ENCODE data around the gene ACOT7. TPM values are rescaled to one million over a fixed set of nuclear protein-coding genes. Genes with fewer than 3 reads are reported as not detected.
A peak's percentile ranks its signal among the peaks of the same experiment; 100 is the strongest.
"Not testable (repeated sequence)": the region's sequence is repeated elsewhere in the genome, so short reads cannot be mapped to it uniquely, and the experiment has no call there.

Gene ACOT7
- polyA plus RNA-seq, 1 donor from 2014 or later = 3.8 TPM

DNA sequence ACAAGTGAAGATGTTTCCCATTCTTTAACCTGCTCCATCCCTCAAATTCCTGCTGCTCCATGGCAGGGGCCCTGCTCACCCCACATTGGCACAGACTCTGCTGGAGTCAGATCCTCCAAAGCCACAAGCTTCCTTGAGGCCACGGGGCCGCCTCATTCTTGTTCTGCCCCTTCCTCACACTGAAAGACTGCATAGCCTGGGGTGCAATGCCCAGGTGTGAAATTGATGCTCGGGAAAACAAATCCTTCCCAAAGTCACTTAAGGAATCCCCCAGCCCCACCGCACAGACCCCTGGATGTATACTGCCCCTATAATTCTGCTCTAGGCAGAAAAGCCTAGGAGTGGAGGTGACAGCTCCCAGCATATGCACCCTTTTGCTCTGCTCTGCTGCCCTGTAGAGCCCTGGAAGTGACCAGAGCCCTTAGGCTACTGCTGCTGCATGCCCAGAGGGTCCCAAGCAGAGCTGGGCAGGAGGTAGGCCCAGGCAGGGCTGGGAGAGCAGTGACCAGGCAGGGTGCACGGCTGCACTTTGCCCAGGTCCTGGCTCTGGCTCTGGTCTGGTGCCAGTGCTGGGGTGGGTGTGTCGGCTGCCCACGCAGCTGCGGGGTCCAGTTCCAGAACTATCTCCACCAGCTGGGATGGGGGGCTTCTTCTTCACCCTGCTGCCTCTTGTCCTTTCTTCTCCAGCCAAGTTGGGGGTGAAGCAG is 24.5 kb upstream of the ACOT7 start:
- peak overlapping the region in 1 of 4 donors; percentile 9 for H3K4me3 Mint-ChIP-seq
- no peaks in the 10 kb centered on the region for H3K36me3 Mint-ChIP-seq
- H3K27me3 Mint-ChIP-seq = peaks cover 63% of the 10 kb centered on the region
- no peaks in the 10 kb centered on the region for H3K9me3 Mint-ChIP-seq
- H3K4me1 Mint-ChIP-seq = peaks cover 1 to 8% (median 3%) of the 10 kb centered on the region in 3 donors
- no peak overlapping the region for H3K27ac Mint-ChIP-seq

GRCh38 chr1:6416906-6417305 is 23.3 kb upstream of the ACOT7 start:
- Mint-ChIP-seq H3K4me3 (no peak overlapping the region), H3K36me3 (no peaks in the 10 kb centered on the region), H3K4me1 (peaks cover 1 to 8% (median 3%) of the 10 kb centered on the region in 3 donors), H3K27ac (no peak overlapping the region), H3K9me3 (no peaks in the 10 kb centered on the region), H3K27me3 (peaks cover 55% of the 10 kb centered on the region)

DNA sequence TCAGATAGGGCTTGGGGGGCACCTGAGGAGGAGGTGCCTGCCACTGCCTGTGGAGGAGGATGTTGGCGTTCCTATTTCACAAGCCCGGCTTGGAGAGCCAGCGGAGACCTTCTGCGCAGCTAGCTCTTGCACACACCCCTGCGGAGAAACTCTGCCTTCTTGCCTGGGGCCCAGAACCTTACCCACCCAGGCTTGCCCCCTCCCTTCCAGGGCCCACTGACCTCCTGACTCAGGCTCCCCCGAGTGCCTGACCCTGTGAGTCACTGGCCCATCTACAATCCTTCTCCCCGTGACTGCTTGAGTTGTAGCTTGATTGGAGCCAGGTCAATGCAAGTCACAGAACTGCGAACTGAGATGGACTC is 22.7 kb upstream of the ACOT7 start:
- peaks cover 51% of the 10 kb centered on the region for H3K27me3 Mint-ChIP-seq

DNA sequence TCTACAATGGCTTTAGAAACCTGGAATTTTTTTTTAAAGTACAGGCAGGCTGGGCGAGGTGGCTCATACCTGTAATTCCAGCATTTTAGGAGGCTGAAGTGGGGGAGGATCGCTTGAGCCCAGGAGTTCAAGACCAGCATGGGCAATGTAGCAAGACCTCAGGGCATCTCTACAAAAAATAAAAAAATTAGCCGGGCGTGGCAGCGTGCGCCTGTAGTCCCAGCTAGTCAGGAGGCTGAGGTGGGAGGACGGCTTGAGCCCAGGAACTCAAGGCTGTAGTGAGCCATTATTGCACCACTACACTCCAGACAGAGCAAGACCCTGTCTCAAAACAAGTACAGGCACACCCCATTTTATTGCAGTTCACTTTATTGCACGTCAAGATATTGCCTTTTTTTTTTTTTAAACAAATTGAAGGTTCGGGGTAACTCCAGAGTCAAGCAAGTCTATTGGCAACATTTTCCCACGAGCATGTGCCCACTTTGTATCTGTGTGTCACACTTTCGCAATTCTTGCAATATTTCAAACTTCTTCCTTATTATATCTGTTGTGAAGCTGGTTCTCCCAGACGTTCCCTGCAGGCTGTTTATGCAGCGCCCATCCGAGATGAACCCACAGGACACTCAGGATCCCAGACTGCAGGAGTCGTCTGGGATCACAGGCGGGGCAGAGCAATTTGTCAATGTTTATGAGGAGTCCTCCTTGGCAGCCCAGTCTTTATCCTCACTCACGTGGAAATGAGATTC is 21.5 kb upstream of the ACOT7 start:
- Mint-ChIP-seq H3K27ac (no peak overlapping the region), H3K4me1 (peaks cover 0 to 3% (median 1%) of the 10 kb centered on the region in 3 donors), H3K9me3 (no peaks in the 10 kb centered on the region), H3K4me3 (no peak overlapping the region), H3K27me3 (peaks cover 46% of the 10 kb centered on the region), H3K36me3 (no peaks in the 10 kb centered on the region)

More for the DNA sequence above, 22.7 kb upstream of the ACOT7 start:
- no peak overlapping the region for H3K27ac Mint-ChIP-seq
- H3K36me3 Mint-ChIP-seq = no peaks in the 10 kb centered on the region
- peaks cover 1 to 3% (median 3%) of the 10 kb centered on the region in 3 donors for H3K4me1 Mint-ChIP-seq
- no peaks in the 10 kb centered on the region for H3K9me3 Mint-ChIP-seq
- no peak overlapping the region for H3K4me3 Mint-ChIP-seq

GRCh38 chr1:6414443-6414844 is 20.9 kb upstream of the ACOT7 start:
- no peak overlapping the region for H3K4me3 Mint-ChIP-seq
- no peaks in the 10 kb centered on the region for H3K9me3 Mint-ChIP-seq
- peaks cover 46% of the 10 kb centered on the region for H3K27me3 Mint-ChIP-seq
- no peak overlapping the region for H3K27ac Mint-ChIP-seq
- peaks cover 0 to 3% (median 1%) of the 10 kb centered on the region in 3 donors for H3K4me1 Mint-ChIP-seq
- no peaks in the 10 kb centered on the region for H3K36me3 Mint-ChIP-seq

DNA sequence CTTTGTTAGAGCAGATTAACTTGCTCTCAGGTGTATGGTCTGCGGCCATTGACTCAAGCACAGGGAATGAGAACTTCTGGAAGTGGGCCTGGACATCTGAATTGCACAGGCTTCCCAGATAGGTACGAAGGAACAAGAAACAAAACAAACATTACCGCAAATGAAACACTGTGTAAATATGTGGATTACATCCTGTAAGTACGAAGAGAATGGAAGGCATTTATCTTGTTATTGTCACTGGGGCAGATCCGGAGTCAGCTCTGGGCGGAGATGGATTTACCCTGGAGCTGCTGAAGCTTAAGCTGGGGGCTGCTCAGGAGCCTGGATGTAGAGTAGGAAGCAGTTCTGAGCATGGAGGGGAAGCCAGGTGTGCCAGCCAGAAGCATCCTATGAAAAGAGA is 19.3 kb upstream of the ACOT7 start:
- H3K27ac Mint-ChIP-seq = no peak overlapping the region
- no peaks in the 10 kb centered on the region for H3K36me3 Mint-ChIP-seq
- H3K4me1 Mint-ChIP-seq = peaks cover 0 to 3% (median 0%) of the 10 kb centered on the region in 3 donors
- peaks cover 44% of the 10 kb centered on the region for H3K27me3 Mint-ChIP-seq
- no peak overlapping the region for H3K4me3 Mint-ChIP-seq
- H3K9me3 Mint-ChIP-seq = no peaks in the 10 kb centered on the region

DNA sequence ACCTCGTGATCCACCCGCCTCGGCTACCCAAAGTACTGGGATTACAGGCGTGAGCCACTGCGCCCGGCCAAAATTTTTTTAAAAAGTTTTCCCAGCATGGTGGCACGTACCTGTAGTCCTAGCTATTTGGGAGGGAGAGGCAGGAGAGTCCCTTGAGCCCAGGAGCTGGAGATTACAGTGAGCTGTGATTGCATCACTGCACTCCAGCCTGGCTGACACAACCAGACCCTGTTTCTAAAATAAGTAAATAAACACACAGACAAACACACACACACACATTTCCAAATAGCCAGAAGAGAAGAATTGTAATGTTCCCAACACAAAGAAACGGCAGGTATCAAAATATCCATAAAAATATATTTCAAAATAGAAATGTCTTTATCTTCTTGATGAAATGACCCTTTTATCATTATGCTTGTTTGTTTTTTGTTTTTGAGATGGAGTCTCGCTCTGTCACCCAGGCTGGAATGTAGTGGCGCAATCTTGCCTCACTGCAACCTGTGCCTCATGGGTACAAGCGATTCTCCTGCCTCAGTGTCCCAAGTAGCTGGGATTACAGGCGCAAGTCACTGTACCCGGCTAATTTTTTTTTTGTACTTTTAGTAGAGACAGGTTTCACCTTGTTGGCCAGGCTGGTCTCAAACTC is 16.8 kb upstream of the ACOT7 start:
- no peak overlapping the region for H3K4me3 Mint-ChIP-seq
- no peaks in the 10 kb centered on the region for H3K9me3 Mint-ChIP-seq
- H3K27me3 Mint-ChIP-seq = peaks cover 21% of the 10 kb centered on the region
- H3K36me3 Mint-ChIP-seq = no peaks in the 10 kb centered on the region
- H3K27ac Mint-ChIP-seq = no peak overlapping the region
- H3K4me1 Mint-ChIP-seq = peaks cover 0 to 3% (median 0%) of the 10 kb centered on the region in 3 donors

GRCh38 chr1:6409733-6410132 is 16.2 kb upstream of the ACOT7 start:
- Mint-ChIP-seq H3K9me3 (no peaks in the 10 kb centered on the region), H3K27me3 (peaks cover 18% of the 10 kb centered on the region), H3K4me1 (peaks cover 0 to 3% (median 1%) of the 10 kb centered on the region in 3 donors), H3K4me3 (no peak overlapping the region), H3K36me3 (no peaks in the 10 kb centered on the region), H3K27ac (no peak overlapping the region)

GRCh38 chr1:6409053-6409452 is 15.5 kb upstream of the ACOT7 start:
- no peaks in the 10 kb centered on the region for H3K9me3 Mint-ChIP-seq
- H3K27ac Mint-ChIP-seq = no peak overlapping the region
- H3K36me3 Mint-ChIP-seq = no peaks in the 10 kb centered on the region
- peaks cover 0 to 2% (median 0%) of the 10 kb centered on the region in 3 donors for H3K4me1 Mint-ChIP-seq
- H3K27me3 Mint-ChIP-seq = peaks cover 11% of the 10 kb centered on the region
- no peak overlapping the region for H3K4me3 Mint-ChIP-seq

DNA sequence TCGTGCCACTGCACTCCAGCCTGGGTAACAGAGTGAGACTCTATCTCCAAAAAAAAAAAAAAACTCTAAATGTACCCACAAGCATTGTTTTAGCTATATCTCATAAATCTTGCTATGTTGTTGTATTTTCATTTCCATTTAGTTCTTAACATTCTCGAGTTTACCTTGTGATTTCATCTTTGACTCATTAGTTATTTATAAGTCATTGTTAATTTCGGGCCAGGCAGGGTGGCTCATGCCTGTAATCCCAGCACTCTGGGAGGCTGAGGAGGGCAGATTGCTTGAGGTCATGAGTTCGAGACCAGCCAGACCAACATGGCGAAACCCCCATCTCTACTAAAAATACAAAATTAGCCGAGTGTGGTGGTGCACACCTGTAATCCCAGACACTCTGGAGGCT is 14.5 kb upstream of the ACOT7 start:
- no peaks in the 10 kb centered on the region for H3K9me3 Mint-ChIP-seq
- H3K4me3 Mint-ChIP-seq = no peak overlapping the region
- peaks cover 7% of the 10 kb centered on the region for H3K27me3 Mint-ChIP-seq
- H3K27ac Mint-ChIP-seq = no peak overlapping the region
- H3K4me1 Mint-ChIP-seq = peaks cover 0 to 2% (median 0%) of the 10 kb centered on the region in 3 donors
- no peaks in the 10 kb centered on the region for H3K36me3 Mint-ChIP-seq

DNA sequence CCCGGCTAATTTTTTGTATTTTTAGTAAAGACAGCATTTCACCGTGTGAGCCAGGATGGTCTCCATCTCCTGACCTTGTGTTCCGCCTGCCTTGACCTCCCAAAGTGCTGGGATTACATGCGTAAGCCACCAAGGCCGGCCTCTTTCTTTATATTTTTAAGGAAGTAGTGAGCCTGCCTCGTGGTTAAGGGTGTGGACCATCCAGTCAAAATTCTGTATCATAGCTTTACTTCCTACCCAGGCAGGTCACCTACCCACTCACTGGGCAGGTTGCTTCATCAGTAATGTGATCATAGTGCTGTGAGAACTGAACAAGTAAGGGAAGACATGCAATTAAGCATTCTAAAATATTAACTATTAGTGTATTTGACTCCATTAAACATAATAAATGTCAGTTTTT is 8.1 kb upstream of the ACOT7 start:
- Mint-ChIP-seq H3K27me3 (peaks cover 6% of the 10 kb centered on the region), H3K27ac (no peak overlapping the region), H3K4me1 (peaks cover 0 to 2% (median 0%) of the 10 kb centered on the region in 3 donors), H3K9me3 (no peaks in the 10 kb centered on the region), H3K4me3 (no peak overlapping the region), H3K36me3 (no peaks in the 10 kb centered on the region)

DNA sequence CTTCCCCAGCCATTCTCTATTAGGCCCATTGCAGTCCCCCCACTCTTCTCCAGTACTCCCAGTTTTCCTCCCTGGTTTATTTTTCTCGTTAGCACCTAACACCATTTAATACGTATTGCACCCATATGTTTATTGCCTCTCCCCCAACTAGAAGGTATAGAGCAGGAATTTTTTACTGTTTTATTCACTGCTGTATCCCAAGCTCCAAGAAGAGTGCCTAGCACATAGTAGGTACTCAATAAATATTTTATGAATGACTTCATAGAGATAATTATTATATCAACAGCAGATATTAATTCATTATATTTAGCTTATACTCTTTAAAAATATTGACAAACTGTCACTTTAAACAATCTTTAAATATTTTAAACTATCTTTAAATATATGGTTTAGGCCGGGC is 5.7 kb upstream of the ACOT7 start:
- no peak overlapping the region for H3K4me3 Mint-ChIP-seq
- peaks cover 6% of the 10 kb centered on the region for H3K27me3 Mint-ChIP-seq
- H3K27ac Mint-ChIP-seq = no peak overlapping the region
- H3K9me3 Mint-ChIP-seq = no peaks in the 10 kb centered on the region
- peaks cover under 1% of the 10 kb centered on the region in 3 donors for H3K4me1 Mint-ChIP-seq
- H3K36me3 Mint-ChIP-seq = no peaks in the 10 kb centered on the region

GRCh38 chr1:6397844-6398441 is 4.4 kb upstream of the ACOT7 start:
- Mint-ChIP-seq H3K4me1 (peaks cover 6 to 7% (median 6%) of the 10 kb centered on the region in 3 donors), H3K27me3 (peaks cover 5% of the 10 kb centered on the region), H3K9me3 (no peaks in the 10 kb centered on the region), H3K4me3 (peak overlapping the region in 2 of 4 donors; percentile 10 to 80), H3K27ac (no peak overlapping the region), H3K36me3 (no peaks in the 10 kb centered on the region)

DNA sequence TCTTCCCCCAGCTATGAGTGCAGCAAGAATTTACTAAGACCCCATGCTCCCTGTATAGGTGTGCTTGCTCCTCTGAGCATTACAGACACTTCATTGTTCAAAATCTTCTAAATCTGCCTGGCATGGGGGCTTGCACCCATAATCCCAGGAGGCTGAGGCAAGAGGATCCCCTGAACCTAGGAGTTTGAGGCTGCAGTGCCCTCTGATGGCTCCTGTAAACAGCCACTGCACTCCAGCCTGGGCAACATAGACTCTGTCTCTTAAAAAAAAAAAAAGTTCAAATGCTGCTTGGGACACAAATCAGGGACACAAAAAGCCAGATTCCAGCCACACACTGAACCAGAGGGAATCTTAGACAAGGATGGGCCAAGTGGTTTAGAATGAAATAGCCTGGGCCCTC is 3.4 kb upstream of the ACOT7 start:
- Mint-ChIP-seq H3K27ac (peak overlapping the region in 1 of 3 donors; percentile 74), H3K36me3 (no peaks in the 10 kb centered on the region), H3K4me1 (peaks cover 10 to 12% (median 11%) of the 10 kb centered on the region in 3 donors), H3K9me3 (no peaks in the 10 kb centered on the region), H3K4me3 (peak overlapping the region in 1 of 4 donors; percentile 80), H3K27me3 (peaks cover 4% of the 10 kb centered on the region)

DNA sequence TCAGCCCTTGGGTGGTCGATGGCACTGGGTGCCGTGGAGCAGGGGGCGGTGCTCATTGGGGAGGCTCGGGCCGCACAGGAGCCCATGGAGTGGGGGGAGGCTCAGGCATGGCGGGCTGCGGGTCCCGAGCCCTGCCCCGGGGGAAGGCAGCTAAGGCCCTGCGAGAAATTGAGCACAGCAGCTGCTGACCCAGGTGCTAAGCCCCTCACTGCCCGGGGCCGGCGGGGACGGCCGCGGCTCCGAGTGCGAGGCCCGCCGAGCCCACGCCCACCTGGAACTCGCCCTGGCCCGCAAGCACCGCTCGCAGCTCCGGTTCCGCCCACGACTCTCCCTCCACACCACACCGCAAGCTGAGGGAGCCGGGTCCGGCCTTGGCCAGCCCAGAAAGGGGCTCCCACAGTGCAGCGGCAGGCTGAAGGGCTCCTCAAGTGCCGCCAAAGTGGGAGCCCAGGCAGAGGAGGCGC is 2.2 kb upstream of the ACOT7 start:
- H3K27me3 Mint-ChIP-seq, H3K9me3 Mint-ChIP-seq, H3K27ac Mint-ChIP-seq, H3K36me3 Mint-ChIP-seq: not testable (repeated sequence)
- peak overlapping the region in 1 of 4 donors; percentile 33 for H3K4me3 Mint-ChIP-seq
- H3K4me1 Mint-ChIP-seq = peaks cover 10 to 13% (median 11%) of the 10 kb centered on the region in 3 donors

Measured in IgD-negative memory B cell (primary cell).